MV-4-11 (cell line): ENCODE results near the gene HSPA1L.
"Not testable (repeated sequence)": the region's sequence is repeated elsewhere in the genome, so short reads cannot be mapped to it uniquely, and the experiment has no call there.

ENCODE experiments used
- DNase-seq: peaks from one replicate; lab custom pipeline; 2025; lab: John Stamatoyannopoulos, UW

Gene HSPA1L

DNA sequence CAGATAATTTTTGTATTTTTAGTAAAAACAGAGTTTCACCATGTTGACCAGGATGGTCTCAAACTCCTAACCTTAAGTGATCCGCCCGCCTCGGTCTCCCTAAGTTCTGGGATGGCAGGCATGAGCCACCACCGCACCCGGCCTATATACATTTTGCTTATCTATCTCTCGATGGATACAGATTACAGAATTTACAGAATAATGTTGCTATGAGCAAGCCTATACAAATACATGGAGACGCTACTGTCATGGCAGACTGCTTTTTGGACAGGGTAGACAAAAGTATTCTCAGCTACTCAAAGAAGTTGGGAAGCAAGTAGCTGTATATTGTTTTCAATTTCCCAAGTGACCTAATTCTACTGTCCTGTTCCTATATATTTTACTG, 1.6 kb downstream of the HSPA1L start:
- no peak for DNase-seq

DNA sequence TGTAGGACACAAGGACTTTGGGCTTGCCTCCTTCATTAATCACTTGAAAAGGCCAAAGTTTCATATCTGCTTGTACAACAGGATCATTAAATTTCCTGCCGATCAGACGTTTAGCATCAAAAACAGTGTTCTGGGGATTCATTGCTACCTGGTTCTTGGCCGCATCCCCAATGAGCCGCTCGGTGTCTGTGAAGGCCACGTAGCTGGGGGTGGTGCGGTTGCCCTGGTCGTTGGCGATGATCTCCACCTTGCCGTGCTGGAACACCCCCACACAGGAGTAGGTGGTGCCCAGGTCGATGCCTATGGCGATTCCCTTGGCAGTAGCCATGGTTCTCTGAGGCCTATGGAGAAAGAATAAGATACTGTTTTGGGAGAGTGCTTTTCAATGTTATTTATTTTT, 3.4 kb downstream of the HSPA1L start:
- DNase-seq: no peak

DNA sequence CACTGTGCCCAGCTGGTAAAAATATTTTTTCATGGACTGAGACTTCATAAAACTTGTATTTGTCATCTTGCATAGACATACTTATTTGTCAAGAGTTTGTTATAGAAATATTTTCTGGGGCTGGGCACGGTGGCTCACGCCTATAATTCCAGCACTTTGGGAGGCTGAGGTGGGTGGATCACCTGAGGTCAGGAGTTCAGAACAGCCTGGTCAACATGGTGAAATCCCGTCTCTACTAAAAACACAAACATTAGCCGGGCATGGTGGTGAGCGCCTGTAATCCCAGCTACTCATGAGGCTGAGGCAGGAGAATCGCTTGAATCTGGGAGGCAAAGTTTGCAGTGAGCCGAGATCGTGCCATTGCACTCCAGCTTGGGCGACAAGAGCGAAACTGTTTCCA, 6.5 kb downstream of the HSPA1L start:
- not testable (repeated sequence) for DNase-seq

- DNase-seq: peak; percentile 95
Observed at GRCh38 chr6:31806470-31807272, 8.4 kb downstream of the HSPA1L start, which contains the start of gene LSM2. Gene LSM2, minus strand, starts transcription at chr6:31806966. Its CDS starts 209 bp downstream, at chr6:31806757.

DNA sequence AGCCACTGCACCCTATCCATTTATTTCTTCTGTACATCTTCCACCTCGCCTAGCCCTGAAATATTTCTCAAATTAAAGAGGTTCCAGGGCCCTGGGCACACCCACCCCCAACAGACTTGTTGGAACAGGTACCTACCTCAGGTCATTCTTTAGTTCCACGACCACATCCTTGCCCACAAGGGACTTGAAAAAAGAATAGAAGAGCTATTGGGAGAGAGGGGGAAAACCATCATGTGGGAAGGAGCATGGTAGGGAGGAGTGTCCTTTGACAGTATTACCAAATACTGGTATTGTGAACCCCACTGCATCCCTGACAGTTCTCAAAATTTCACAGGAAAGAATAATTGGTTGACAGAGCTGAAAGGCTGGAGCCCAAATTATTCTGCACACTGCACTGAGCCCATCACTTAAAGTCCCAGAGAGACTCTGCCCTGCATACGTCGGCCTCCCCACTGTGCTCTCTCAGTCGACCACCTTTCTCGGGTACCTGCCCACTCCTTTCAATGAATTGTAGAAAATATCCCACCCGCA, 9.1 kb downstream of the HSPA1L start:
- no peak for DNase-seq

GRCh38 chr6:31801031-31801927, 13.8 kb downstream of the HSPA1L start:
- DNase-seq: not testable (repeated sequence)

- no peak for DNase-seq
Observed at GRCh38 chr6:31799781-31800180, 15.3 kb downstream of the HSPA1L start.

DNA sequence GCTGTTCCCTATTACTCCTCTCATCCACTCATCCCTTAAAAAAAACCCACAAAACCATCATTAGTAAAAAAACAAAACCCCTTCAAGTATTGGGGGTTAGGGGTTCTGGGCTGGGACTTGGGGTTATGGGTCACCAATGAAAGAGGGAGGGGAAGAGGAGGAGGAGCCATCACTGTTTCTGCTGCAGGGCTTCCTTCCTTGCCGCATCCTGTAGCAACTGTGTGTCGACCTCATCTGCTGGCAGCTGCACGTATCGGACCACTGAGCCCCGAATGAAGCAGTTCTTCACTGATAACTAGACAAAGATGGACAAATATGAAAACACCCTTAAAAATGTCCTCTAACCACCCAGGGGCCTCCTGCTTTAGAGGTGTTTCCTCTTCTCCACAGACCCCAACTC, 17.5 kb downstream of the HSPA1L start:
- no peak for DNase-seq

DNA sequence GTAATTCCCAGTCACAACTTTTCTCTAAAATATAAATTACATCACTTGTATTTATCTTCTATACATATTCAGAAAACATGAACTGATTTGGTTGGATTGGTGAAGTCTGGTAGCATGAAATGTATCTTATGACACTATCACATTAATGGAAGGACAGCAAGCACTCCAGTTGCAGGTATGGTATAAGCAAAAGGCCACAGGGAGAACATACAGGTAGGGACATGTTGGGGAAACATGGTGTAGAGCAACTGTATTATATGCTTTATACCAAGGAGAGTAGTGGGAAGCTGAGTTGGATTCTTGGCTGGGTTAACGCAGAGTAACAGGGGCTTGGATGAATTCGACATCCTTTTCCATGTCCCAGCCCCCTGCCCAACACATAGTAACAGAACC, 18.1 kb downstream of the HSPA1L start:
- DNase-seq: no peak

DNA sequence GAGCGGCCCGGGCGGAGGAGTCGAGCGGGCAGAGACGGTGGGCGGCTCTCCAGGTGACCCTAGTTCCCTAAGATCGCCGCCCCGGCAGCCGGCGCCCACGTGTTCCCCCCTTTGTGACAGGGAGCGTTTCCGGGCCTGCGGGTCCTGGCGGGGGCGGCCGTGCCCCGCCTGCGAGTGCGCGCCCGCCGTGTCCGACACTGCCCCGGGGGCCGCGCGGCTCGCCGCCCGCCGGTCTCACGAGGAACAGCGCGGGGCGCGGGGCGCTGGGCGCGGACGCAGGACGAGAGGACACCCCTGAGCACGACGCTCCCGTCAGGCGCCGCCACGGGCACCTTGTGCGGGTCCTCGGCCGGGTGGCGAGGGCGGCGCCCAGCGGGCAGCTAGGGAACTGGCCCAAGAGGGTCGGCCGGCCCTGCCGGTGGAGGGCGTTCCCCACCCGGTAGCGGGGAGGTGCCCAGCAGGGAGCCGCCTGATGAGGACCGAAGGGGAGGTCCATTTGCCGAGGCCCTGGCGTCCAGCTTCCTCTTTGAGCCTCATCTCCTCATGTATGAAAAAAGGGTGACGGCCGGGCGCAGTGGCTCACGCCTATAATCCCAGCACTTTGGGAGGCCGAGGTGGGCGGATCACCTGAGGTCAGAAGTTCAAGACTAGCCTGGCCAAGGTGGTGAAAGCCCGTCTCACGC, 19.3 kb downstream of the HSPA1L start, which contains the start of gene VARS1:
TSS of gene VARS1 (minus strand) at position 137 of the 683 bp plus-strand sequence. CDS start 535 bp downstream, outside the sequence.
- peak; percentile 89 for DNase-seq

DNA sequence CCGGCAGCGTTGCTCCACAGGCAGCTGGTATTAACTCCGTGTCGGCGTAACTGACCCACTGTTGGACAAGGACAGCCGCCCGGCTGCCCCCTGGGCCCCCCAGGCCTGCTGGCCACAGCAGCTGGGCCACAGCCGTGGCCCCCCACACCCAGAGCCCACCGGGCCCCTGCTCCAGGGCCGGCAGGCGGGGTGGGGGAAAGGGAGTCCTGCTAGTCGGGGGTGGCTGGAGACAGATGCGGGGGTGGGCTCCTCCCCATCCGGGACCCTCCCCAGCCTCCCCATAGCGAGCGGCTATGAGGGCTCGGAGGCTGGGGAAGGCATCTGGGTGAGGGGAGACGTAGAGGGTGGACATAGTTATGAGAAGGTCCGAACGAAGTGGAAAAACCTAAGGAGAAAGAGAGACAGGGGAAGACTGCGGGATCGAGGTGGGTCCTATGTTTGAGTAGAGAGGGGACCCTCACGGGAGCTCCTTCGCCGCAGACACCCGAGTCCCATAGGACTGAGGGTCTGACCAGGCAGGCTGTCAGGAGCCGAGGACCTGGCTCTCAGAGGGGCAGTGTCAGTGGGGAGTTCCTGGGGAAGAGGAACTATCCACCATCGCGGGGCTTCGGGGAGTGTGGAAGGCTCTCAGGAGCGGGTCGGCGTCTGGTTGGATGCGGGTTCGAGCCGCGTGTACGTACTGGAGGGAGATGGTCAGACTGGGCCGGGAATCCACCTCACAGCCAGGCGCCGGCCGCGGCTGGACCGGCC, 20.0 kb downstream of the HSPA1L start:
- DNase-seq: peak; percentile 61

GRCh38 chr6:31794294-31794865, 20.7 kb downstream of the HSPA1L start:
- peak; percentile 38 for DNase-seq

DNA sequence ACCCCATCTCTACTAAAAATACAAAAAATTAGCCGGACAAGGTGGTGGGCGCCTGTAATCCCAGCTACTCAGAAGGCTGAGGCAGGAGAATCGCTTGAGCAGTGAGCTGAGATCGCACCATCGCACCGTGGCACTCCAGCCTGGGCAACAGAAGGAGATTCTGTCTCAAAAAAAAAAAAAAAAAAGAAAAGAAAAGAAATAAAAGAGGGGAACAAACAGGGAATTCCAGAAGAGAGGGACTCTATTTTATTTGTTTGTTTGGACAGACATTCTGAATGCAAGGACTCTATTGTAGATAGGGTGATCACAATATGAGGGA, 21.2 kb downstream of the HSPA1L start:
- not testable (repeated sequence) for DNase-seq

DNA sequence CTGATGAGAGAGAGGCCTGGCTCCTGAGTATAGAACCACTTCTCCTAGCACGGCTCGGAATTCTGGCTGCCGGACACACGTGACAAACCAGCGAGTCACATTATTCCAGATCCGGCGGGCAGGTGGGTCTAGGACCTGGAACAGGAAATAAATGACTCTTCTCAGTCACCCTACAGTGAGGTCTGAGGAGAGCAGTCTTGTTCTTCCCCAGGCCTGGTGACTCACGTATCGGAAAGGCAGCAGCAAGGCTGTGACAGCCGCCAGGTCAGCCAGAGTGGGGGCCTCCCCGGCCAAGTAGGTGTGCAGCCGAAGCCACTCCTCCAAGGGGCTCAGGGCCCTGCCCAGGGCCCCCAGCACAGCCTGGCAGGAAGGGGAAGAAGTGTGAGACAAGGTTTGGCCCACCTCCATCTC, 22.3 kb downstream of the HSPA1L start:
- DNase-seq: no peak

DNA sequence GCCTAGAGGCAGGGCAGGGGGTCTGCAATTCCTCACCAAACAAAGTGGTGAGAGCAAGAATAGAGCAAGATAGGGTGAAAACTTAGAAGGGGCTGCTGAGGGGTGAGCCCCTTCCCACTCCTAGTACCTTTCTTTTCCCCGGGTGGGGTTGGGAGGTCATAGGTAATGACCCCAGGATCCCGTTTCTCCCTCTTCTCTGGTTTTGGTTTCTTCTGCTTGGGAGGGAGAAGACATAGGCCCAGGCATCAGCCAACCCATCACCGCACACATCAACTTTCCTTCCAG, 23.1 kb downstream of the HSPA1L start:
- no peak for DNase-seq

DNA sequence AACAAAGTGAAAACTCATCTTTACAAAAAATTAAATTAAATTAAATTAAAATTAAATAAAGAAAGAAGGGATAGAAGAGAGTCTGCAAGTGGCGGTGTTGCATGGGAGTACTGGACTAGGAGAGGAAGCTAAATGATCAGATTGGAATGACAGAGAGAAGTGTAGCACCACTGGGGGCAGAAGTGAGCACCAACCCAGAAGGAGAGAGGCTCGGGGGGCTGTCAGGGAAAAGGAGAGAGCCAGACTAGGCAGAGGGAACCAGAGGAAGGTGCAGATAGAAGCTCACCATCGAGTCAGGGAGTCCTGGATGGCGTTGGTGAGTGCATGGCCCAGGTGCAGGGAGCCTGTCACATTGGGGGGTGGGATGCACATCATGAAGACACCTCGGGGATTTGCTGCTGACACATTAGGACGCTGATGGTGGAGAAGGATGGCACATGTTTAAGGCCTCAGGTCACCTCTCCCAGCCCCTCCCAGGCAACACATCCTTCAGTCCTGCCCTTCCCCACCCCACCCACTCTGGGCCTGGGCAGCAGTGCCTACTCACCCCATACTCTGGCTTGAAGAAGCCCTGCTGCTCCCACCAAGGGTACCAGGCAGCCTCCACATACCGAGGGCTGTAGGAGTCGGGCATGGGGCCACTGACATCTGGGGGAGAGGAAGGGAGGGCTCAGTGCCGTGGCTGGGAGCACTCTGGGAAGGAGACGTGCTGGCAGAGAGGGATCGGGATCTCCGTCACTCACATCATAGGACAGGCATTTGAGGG, 23.6 kb downstream of the HSPA1L start:
- DNase-seq: peak; percentile 45

- no peak for DNase-seq
Observed at GRCh38 chr6:31785475-31785874, 29.6 kb downstream of the HSPA1L start.

DNA sequence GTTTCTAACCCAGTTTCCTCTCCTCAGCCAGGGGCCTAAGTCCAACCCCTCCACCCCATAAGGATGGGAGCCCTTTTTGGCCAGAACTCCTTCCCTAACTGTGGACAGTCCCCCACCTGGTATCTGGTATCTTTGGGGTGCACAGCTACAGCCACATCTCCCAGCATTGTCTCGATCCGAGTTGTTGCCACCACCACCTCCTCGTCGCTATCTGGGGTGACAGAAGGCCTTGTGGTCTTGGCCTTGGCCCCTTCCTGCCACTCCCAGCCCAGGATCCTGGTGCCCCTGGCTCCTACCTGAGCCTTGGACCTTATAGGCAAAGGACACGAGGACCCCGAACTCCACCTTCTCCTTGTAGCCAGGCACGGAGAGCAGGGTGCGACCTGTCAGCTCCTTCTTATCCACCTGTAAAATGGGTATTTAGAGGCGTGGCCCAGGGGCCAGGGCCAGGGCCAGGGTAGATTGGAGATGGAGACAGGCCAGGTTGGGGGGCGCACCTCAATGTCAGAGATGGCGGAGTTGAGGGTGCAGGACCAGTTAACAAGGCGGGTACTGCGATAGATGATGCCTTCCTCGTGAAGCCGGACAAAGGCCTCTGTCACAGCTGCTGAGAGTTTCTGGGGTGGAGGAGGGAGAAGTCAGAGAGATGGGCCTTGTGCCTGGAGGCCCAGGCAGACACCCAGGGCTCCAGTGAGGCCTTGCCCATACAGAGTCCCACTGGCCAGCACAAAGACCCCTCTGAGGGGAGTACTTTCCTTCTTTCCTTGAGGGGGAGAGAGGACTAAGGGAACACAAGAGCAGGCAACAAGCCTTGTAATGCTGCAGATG, 30.8 kb downstream of the HSPA1L start:
- DNase-seq: no peak

- DNase-seq: no peak
Observed at GRCh38 chr6:31782126-31782855, 32.8 kb downstream of the HSPA1L start.
